ENCODE data around the gene ZNF296. TPM values are rescaled to one million over a fixed set of nuclear protein-coding genes. Genes with fewer than 3 reads are reported as not detected.
A peak's percentile ranks its signal among the peaks of the same experiment; 100 is the strongest.

Gene ZNF296
- total and polyA plus RNA-seq, 2 of the 8 experiments (the other 6 are each of a cell fraction or from before 2014, with no cell fraction given) = 2.7 to 7.5 TPM

DNA sequence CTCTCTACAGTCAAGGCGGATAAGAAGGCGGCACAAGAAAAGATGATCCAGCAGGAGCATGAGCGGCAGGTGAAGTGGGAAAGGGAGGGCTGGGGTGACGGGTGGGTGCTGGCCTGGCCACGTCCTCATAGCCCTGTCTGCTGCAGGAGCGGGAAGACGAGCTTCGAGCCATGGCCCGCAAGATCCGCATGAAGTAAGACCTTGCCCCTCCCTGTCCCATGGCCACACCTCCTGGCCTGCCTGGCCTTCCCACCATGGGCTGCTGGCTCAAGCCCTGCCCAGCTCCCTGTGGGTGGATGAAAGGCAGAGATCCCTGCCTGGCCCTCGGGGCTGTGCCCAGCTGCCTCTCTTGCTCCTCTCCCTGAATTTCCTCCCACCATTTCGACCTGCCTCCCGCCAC lies 7.2 kb downstream of the ZNF296 start:
- H3K79me1 ChIP-seq (ENCODE audit: low read depth, low read length) = no peaks in the 10 kb centered on the region
- ChIA-PET POLR2A (ENCODE audit: partially characterized antibody) (interaction anchor here (0.7 to 6.9 kb wide), 9 partner anchors 8 to 86 kb away, joined by 3 to 61 read pairs (median 4); partner anchors contain the start of genes GEMIN7 and ZNF296), CTCF (ENCODE audit: partially characterized antibody) (interaction anchor here (0.6 to 1.5 kb wide), 3 partner anchors 10 to 69 kb away, joined by 3 read pairs; no protein-coding TSS in a partner anchor)
- peak overlapping the region; percentile 44; the same call in 1 of the 2 replicates for H2BK5ac ChIP-seq (ENCODE audit: low read depth, low read length)
- peaks cover 0 to 3% of the 10 kb centered on the region in 2 experiments; a peak in 1 of 4 replicates for H3K79me2 ChIP-seq (ENCODE audit: control insufficient read depth in 1 of 2, insufficient read depth in 2 of 2, low read length in 2 of 2)
- H3K36me3 ChIP-seq (ENCODE audit: control insufficient read depth in 2 of 4, insufficient read depth in 4 of 4, low read length in 3 of 4) = peaks cover 5 to 45% (median 25%) of the 10 kb centered on the region in 4 experiments; a peak in 7 of 8 replicates
- H3K23me2 ChIP-seq (ENCODE audit: low read depth, low read length) = no peaks in the 10 kb centered on the region
- no peaks in the 10 kb centered on the region for H3K4me1 ChIP-seq (replicated peaks in 1 of 4; ENCODE audit: control insufficient read depth in 3 of 4, insufficient read depth in 4 of 4, low read length in 3 of 4)
- DNase-seq (ENCODE audit: low read depth in 1 of 2, low spot score in 2 of 2) (no peak), FAIRE-seq (no peak)
- H3K9me3 ChIP-seq (ENCODE audit: insufficient read depth in 2 of 2, low read depth in 1 of 2, low read length in 1 of 2) = no peaks in the 10 kb centered on the region
- no peak overlapping the region for H2AFZ ChIP-seq (ENCODE audit: low read length)
- H2BK20ac ChIP-seq (ENCODE audit: low read length) = no peak overlapping the region
- H2AK5ac ChIP-seq (ENCODE audit: low read depth, low read length) = no peak overlapping the region
- no peak overlapping the region for H3K4me2 ChIP-seq (ENCODE audit: insufficient read depth in 1 of 2, low read depth in 2 of 2, low read length in 2 of 2)
- H4K8ac ChIP-seq (ENCODE audit: extremely low read depth, insufficient read depth, low read length) = no peak overlapping the region
- TF ChIP-seq, protein P1, sequence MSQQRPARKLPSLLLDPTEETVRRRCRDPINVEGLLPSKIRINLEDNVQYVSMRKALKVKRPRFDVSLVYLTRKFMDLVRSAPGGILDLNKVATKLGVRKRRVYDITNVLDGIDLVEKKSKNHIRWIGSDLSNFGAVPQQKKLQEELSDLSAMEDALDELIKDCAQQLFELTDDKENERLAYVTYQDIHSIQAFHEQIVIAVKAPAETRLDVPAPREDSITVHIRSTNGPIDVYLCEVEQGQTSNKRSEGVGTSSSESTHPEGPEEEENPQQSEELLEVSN (IDR thresholded peaks at IDR 0.05) = peak; percentile 66
- TF ChIP-seq, protein P2, sequence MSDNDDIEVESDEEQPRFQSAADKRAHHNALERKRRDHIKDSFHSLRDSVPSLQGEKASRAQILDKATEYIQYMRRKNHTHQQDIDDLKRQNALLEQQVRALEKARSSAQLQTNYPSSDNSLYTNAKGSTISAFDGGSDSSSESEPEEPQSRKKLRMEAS (IDR thresholded peaks at IDR 0.05) = peak; percentile 57; the same call in 1 of the 2 replicates
- peak; percentile 37; the same call in 1 of the 2 replicates for TF ChIP-seq TBP (IDR thresholded peaks at IDR 0.05; ENCODE audit: low read depth, low read length)
- no peak for TF ChIP-seq KDM4A (IDR thresholded peaks at IDR 0.05; ENCODE audit: low read depth, low read length, severe bottlenecking)
- H3K14ac ChIP-seq (ENCODE audit: insufficient read length) = no peak overlapping the region
- no peak overlapping the region for H2BK15ac ChIP-seq (ENCODE audit: low read length)
- no peak overlapping the region for H3K4me3 ChIP-seq (ENCODE audit: extremely low read depth in 1 of 4, insufficient read depth in 2 of 4, low read depth in 3 of 4, low read length in 4 of 4)
- peaks cover 4 to 10% of the 10 kb centered on the region in 2 experiments for H4K20me1 ChIP-seq (replicated peaks in 1 of 2; ENCODE audit: control insufficient read depth in 1 of 2, insufficient read depth in 2 of 2, low read length in 2 of 2)
- peak overlapping the region; percentile 10; the same call in 1 of the 2 replicates for H3K27ac ChIP-seq (ENCODE audit: low read depth, low read length)
- H4K5ac ChIP-seq (ENCODE audit: insufficient read length, low read depth, low read length) = no peak overlapping the region
- no peaks in the 10 kb centered on the region for H3K27me3 ChIP-seq (replicated peaks in 1 of 4; ENCODE audit: control insufficient read depth in 3 of 4, extremely low read depth in 1 of 4, insufficient read depth in 3 of 4, low read length in 3 of 4)
- H4K91ac ChIP-seq (replicated peaks; ENCODE audit: insufficient read length, low read length) = no peak overlapping the region
- no peak overlapping the region for H3K9ac ChIP-seq (replicated peaks in 1 of 4; ENCODE audit: extremely low read depth in 1 of 4, low read depth in 3 of 4, low read length in 3 of 4)
- no peak overlapping the region for H3K23ac ChIP-seq (ENCODE audit: insufficient read length)
- H2BK120ac ChIP-seq (replicated peaks; ENCODE audit: low read depth, low read length) = no peak overlapping the region
- no peak overlapping the region for H2BK12ac ChIP-seq (ENCODE audit: low read depth, low read length)
- no peak overlapping the region for H3K56ac ChIP-seq (replicated peaks; ENCODE audit: insufficient read length, low read depth, low read length)
- H3K4ac ChIP-seq (replicated peaks; ENCODE audit: insufficient read length, low read depth, low read length) = no peak overlapping the region
- no peak overlapping the region; the same call in 1 of the 2 replicates for H3K18ac ChIP-seq (ENCODE audit: extremely low read depth, low read length)
- 77% methylated on average over 12 of the region's 13 CpGs; no CpG with 5 or more reads in 1 of the 2 experiments for WGBS, 2 experiments (ENCODE audit: extremely low coverage in 1 of 2, insufficient coverage in 1 of 2, insufficient read length in 1 of 2, insufficient replicate concordance in 2 of 2, low coverage in 1 of 2, low lambda C conversion rate in 2 of 2, missing lambda C conversion rate in 1 of 2)

All from H1 (cell line).